ENCODE measurements around the gene BTNL8.

BTNL8 gene

DNA sequence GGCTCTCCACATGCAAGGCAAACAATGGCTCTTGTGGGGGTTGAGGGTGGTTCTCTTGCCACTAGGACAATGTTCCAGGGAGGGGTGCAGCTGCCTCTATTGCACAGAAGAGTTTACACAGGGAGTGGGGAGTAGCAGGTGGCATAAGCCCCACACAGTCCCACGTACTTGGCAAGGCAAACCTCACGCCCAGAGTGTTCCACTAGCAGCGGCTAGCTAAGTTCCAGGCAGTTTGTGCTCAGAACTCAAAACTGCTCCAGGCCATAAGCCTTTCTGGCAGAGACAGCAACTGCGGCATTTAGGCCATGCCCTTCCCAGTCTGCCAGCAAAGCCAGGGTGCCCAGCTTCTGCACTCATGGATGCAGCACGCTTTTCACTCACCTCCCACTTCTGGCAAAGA, 60.7 kb downstream of the BTNL8 start:
- no peak for DNase-seq (ENCODE audit: low read depth)

GRCh38 chr5:180960209-180960608, 61.2 kb downstream of the BTNL8 start:
- DNase-seq (ENCODE audit: low read depth) = no peak

- no peak for DNase-seq (ENCODE audit: low read depth)
Observed at GRCh38 chr5:180969406-180969805, 70.4 kb downstream of the BTNL8 start.

DNA sequence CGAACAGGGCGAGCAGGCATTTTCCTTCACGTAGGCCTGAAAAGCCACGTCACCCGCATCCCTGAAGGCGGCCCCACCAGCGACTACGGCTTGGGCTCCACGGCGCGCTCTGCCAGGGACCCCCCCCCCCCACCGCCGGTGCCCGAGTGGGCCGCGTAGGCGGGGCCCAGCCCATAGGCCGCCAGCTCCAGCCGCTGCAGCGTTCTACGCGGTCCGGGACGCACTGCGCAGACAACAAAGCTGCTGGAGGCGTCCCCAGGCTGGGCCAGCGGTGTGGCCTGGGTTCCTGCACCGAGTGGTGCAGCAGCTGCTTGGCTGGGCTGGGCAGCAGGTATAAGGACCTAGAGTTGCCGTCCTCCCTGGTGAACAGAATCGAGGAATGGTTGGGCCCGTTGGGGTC, 71.4 kb downstream of the BTNL8 start:
- no peak for DNase-seq (ENCODE audit: low read depth)

DNA sequence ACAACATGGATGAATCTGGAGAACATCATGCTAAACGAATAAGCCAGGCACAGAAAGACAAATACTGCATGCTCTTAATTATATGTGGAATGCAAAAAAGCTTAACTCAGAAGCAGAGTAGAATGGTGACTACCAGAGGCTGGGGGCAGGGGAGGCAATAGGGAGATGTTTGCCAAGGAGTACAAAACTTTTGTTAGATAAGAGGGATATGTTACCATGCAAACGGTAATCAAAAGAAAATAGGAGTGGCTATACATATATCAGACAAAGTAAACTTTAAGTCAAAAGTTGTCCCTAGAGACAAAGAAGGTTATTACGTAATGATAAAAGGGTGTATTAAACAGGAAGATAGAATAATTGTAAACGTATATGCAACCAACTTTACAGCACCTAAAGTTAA, 71.9 kb downstream of the BTNL8 start:
- DNase-seq (ENCODE audit: low read depth) = no peak

DNA sequence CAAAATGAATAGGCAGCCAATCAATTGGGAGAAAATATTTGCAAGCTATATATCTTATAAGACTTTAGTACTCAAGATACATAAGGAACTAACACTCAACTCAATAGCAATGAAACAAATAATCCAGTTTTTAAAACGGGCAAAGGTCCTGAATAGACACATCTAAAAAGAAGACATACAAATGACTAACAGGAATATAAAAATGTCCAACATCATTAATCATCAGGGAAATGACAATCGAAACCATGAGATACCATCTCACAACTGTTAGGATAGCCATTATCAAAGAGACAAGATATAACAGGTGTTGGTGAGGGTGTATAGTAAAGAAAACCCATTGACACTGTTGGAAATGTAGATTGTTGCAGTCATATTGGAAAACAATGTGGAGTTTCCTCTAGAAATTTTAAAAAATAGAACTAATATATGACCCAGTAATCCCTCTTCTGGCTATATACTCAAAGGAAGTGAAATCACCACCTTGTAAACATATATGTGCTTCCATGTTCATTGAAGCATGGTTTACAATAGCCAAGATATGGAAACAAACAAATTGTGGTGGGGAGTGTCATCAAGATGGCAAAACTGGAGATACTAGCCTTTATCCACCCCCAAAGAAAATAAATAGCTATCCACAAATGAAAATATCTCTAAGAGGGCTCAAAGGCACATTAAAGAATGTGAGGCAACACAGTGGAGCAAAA, 75.8 kb downstream of the BTNL8 start:
- no peak for DNase-seq (ENCODE audit: low read depth)

DNA sequence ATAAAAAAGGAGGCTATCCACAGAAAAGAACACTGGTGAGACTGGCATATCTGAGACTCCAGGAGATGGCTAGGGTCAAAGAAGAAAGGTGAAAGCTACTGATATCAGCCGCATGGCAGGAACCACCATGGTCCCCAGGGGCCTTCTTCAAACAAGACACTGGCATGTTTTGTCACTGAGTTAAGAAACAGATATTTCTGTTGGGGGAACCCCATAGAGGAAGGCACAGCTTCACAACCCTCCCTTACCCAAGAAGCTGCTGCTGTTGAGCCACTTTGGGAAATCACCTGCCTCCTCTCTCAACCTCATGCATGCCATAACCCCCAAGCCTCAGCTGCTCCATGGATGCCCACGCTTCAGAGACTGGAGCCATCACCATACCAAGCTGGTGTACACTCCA, 76.4 kb downstream of the BTNL8 start:
- no peak for DNase-seq (ENCODE audit: low read depth)

- DNase-seq (ENCODE audit: low read depth) = no peak
Observed at GRCh38 chr5:180976518-180976917, 77.6 kb downstream of the BTNL8 start.

DNA sequence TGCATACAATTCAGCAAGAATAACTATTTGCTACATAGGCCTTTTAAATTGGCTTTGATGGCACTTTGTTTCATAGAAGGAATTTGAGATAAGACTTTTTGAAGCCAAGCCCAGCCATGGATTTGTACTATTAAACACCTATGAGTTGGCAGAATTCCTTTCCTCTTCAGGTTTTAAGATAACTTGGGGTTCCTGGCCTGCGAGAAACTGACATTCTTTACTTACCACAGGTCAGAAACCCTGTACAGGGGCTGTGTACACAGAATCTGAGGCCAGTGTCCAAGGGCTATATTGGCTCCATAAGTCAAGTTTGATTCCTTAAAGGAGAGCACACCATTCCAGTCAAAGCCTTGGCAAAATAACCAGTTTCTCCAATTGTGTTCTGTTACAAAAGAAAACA, 78.9 kb downstream of the BTNL8 start:
- DNase-seq (ENCODE audit: low read depth) = no peak

DNA sequence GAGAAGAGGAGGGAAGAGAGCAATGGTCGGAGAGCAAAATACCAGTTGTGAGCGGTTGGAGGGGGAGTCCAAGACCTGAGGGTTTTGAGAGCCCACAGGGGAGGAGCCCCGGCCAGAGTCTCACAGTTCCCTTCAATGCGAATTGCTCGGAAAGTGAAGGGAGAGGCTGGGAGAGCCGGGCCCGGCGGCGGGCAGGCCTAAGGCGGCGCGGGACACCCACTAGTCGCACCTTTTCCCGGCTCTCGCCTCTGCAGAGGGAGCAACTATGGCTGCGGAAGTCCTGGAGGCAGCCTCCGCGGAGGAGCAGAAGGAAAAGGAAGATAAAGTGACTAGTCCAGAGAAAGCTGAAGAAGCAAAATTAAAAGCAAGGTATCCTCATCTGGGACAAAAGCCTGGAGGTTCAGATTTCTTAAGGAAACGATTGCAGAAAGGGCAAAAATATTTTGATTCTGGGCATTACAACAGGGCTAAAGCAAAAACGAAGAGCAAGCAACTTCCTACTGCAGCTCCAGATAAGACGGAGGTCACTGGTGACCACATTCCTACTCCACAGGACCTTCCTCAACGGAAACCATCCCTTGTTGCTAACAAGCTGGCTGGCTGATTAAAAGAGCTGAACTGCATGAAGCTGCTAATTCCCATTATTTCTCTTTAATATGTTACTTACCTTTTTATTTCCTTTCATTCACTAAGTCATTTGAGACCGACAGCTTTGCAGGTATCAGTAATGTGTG, 83.2 kb downstream of the BTNL8 start:
- DNase-seq (ENCODE audit: low read depth) = no peak

DNA sequence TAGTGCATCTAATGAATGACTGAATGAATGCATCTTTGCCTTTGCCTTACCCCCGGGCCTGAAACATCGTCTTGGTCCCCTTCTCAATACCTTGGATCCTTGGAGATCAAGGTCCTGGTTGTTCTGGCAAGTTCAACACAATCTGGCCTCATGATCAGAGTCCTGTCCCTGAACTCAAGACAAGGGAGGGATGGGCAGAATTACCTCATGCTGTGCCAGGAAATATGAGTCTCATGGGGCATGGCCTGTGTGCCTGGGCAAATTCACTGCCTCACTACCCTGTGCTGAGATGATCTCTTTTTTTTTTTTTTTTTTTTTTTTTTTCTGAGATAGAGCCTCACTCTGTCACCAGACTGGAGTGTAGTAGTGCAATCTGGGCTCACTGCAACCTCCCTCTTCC, 89.1 kb downstream of the BTNL8 start:
- no peak for DNase-seq (ENCODE audit: low read depth)

DNA sequence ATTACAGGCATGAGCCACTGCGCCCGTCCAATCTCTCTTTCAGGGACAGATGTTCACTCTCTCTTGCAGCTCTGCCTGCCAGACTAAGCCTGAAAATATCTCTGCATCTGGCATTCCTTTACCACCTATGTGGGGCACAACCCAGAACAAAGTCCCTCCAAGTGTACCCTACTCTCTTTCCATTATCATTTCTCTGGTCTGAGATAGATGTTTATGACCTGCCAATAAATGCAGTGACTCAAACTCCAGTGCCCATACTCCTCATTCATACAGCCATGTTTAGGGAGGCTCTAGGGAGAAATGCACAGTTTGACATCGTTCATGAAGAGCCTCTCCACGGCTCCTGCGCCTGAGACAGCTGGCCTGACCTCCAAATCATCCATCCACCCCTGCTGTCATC, 89.6 kb downstream of the BTNL8 start, which contains the start of gene BTNL3:
Gene BTNL3, plus strand, starts transcription at position 255 of the 400 bp plus-strand sequence. CDS start 183 bp downstream, outside the sequence.
- DNase-seq (ENCODE audit: low read depth) = no peak

- no peak for DNase-seq (ENCODE audit: low read depth)
Observed at GRCh38 chr5:180990086-180990881, 91.3 kb downstream of the BTNL8 start.

DNA sequence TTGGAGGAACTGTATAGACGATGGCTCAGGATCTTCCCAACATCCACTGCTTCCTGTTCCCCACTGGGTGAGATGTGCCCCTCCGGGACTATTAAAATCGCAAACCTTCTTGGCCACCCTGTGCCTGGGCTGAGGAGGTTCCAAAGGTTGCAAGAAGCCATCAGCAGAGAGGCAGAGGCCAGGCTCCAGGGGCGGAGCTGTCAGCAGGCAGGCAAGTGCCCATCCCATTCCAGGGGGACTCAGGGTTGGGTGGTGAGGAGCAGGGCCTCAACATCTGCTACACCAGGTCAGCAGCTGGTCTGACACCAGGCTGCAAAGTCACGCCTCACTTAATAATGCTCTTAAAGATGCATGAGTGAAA, 91.9 kb downstream of the BTNL8 start:
- no peak for DNase-seq (ENCODE audit: low read depth)

All from GM04503 (cell line).